Mucosa of descending colon (tissue), 3 donors: ENCODE measurements around the gene MEGF11. TPM values are rescaled to one million over a fixed set of nuclear protein-coding genes. Genes with fewer than 3 reads are reported as not detected.
A peak's percentile ranks its signal among the peaks of the same experiment; 100 is the strongest.

Experiments used
- ATAC-seq: fragments of 200-7000 bp; cut with Tn5 transposase; one replicate; pipeline ENCODE4 v1.9.1; 2020; ENCODE audit warnings: mild to moderate bottlenecking, moderate library complexity
- DNase-seq, 3 donors: peaks; one replicate each; pipeline ENCODE4 v3.0.0-alpha.2; 2020
- H3K36me3 ChIP-seq: fragments of 200-600 bp; one replicate; pipeline ENCODE4 v1.8.0; 2021; ENCODE audit warnings: low read depth, mild to moderate bottlenecking
- H3K4me1 ChIP-seq: fragments of 200-600 bp; one replicate; pipeline ENCODE4 v1.8.0; 2021; ENCODE audit warnings: low read depth, mild to moderate bottlenecking
- H3K4me3 ChIP-seq: fragments of 200-600 bp; one replicate; pipeline ENCODE4 v1.8.0; 2021; ENCODE audit warnings: mild to moderate bottlenecking
- H3K9me3 ChIP-seq: fragments of 200-600 bp; one replicate; pipeline ENCODE4 v1.8.0; 2021; ENCODE audit warnings: mild to moderate bottlenecking
- intact Hi-C, 2 donors: fragments of 100-400 bp; cut with DNase I in 1 of 2; cut with micrococcal nuclease in 1 of 2; formaldehyde crosslinking; loops; one replicate each; pipeline versions ENCODE4 v1.11.0 to v1.11.1; 2022; cut with DNase I, micrococcal nuclease
- long read RNA-seq, 2 donors: library from polyadenylated mRNA; unstranded; transcript quantifications; one replicate each; pipeline ENCODE4 v2.0.0, GENCODE V29; 2019 to 2021
- total RNA-seq, 3 donors: library from RNA; stranded (reverse); fragmentation: NEBNext Ultra II Directional in 2 of 3; extraction: Animal tissue kit (Norgen Biotek cat#: 25700) in 2 of 3; gene quantifications; one replicate each; pipeline versions ENCODE4 v1.2.1 to v1.2.4, GENCODE V29; 2021 to 2023
- TF ChIP-seq, protein P1 (sequence below): fragments of 200-600 bp; IDR thresholded peaks from one replicate; pipeline ENCODE4 v1.8.0; 2022; ENCODE audit warnings: antibody characterized with exemption, mild to moderate bottlenecking
- donor health status: DM: no; HTN: no; CAD: no; lungs with moderate emphysema.
- donor health status: DM: no; HTN: no; CAD: no.
- donor health status: DM: no; HTN: yes; CAD: no.

The MEGF11 gene
- under 1 TPM; 0.12 to 0.29 (median 0.19) TPM for total RNA-seq
- long read RNA-seq, donor 1, partial matches to known transcripts = 0 of 1 reads
- long read RNA-seq, donor 1, other reads (novel, unspliced or antisense) = 1 of 1 reads
- long read RNA-seq, donor 2 = 0 reads

DNA sequence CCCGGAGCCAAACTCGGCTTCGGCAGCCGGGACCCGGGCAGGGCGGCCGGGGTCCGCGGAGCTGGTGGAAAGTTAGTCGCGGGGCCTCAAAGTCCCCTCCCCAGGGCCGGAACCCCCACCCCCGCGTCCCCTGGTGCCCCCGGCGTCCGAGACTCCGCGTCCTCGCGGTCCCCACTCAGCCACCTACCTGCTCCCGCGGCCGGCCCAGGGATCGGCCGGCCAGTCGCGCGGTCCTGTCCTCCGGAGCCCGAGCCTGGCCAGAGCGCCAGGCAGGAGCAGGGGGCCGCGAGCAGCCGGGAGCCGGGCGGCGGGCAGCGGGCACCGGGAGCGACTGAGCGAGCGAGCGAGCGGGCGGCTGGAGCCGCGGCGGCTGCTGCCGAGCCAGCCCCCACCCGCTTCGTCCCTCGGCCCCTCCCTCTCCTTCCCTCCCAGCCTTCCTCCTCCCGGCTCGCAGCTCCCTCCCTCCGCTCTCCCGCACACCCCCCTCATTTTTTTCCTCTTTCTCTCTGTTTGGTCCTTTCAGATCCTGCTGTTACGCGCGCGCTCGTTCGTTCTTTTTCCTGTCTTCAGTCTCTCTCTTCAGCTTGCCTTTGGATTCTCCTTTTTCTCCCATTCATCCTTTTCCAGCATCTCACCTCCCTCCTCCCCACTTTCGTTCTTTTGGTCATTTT is at the start of gene MEGF11:
Gene MEGF11 (minus strand): TSS at position 333 of the 671 bp plus-strand sequence. CDS start 125,347 bp downstream, outside the sequence.
- Histone ChIP-seq H3K36me3 (no peaks in the 10 kb centered on the region), H3K4me1 (peaks cover 26% of the 10 kb centered on the region), H3K9me3 (no peaks in the 10 kb centered on the region), H3K4me3 (no peak within 1 kb of the TSS)
- ATAC-seq (peak; percentile 62), DNase-seq (peak in 1 of 3 donors; percentile 11)
- intact Hi-C loops = no loop called here
- TF ChIP-seq, protein P1, sequence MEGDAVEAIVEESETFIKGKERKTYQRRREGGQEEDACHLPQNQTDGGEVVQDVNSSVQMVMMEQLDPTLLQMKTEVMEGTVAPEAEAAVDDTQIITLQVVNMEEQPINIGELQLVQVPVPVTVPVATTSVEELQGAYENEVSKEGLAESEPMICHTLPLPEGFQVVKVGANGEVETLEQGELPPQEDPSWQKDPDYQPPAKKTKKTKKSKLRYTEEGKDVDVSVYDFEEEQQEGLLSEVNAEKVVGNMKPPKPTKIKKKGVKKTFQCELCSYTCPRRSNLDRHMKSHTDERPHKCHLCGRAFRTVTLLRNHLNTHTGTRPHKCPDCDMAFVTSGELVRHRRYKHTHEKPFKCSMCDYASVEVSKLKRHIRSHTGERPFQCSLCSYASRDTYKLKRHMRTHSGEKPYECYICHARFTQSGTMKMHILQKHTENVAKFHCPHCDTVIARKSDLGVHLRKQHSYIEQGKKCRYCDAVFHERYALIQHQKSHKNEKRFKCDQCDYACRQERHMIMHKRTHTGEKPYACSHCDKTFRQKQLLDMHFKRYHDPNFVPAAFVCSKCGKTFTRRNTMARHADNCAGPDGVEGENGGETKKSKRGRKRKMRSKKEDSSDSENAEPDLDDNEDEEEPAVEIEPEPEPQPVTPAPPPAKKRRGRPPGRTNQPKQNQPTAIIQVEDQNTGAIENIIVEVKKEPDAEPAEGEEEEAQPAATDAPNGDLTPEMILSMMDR = no peak

- Histone ChIP-seq H3K4me3 (no peak overlapping the region), H3K9me3 (no peaks in the 10 kb centered on the region), H3K36me3 (no peaks in the 10 kb centered on the region), H3K4me1 (peaks cover 4% of the 10 kb centered on the region)
- ATAC-seq (no peak), DNase-seq (no peak)
- intact Hi-C loops = no loop called here
- TF ChIP-seq, protein P1 = no peak
Observed at GRCh38 chr15:66302489-66303278, 49.1 kb upstream of the MEGF11 start.

DNA sequence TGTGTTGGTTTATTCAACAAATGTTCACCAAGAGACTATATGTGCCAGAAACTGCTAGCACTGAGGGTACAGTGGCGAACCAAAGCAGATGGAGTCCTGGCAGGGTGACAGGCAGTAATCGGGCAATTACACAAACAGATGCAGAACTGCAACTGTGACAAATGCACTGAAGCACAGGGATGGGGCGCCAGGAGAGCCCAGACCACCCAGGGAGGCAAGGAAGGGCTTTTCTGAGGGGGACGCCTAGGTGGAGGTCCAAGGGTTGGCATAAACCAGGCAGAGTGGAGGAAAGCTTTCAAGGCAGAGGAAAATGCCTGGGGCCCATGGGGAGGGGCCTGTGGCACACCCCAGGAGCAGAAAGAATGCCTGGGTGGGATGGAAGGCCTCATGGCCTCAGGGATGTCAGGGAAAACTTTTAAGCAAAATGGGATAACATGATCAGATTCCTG is 45.3 kb upstream of the MEGF11 start:
- DNase-seq = no peak
- no peak for ATAC-seq
- TF ChIP-seq, protein P1 = no peak

GRCh38 chr15:66296186-66296585 is 42.6 kb upstream of the MEGF11 start:
- intact Hi-C loops = no loop called here
- TF ChIP-seq, protein P1 = no peak
- no peak overlapping the region for H3K4me3 ChIP-seq
- peaks cover 25% of the 10 kb centered on the region for H3K4me1 ChIP-seq
- no peak for ATAC-seq
- no peak for DNase-seq
- H3K36me3 ChIP-seq = no peaks in the 10 kb centered on the region
- no peaks in the 10 kb centered on the region for H3K9me3 ChIP-seq

More for the DNA sequence above, 45.3 kb upstream of the MEGF11 start:
- intact Hi-C loops = no loop called here
- Histone ChIP-seq H3K4me1 (peaks cover 16% of the 10 kb centered on the region), H3K4me3 (no peak overlapping the region), H3K9me3 (no peaks in the 10 kb centered on the region), H3K36me3 (no peaks in the 10 kb centered on the region)

- DNase-seq (no peak), ATAC-seq (no peak)
- intact Hi-C loops = no loop called here
- H3K36me3 ChIP-seq = no peaks in the 10 kb centered on the region
- H3K4me1 ChIP-seq = peaks cover 25% of the 10 kb centered on the region
- no peak overlapping the region for H3K4me3 ChIP-seq
- TF ChIP-seq, protein P1 = no peak
- no peaks in the 10 kb centered on the region for H3K9me3 ChIP-seq
Observed at GRCh38 chr15:66294932-66295235, 41.3 kb upstream of the MEGF11 start.
